RWPE1 (cell line): ENCODE results near the gene RBM6.
"Not testable (repeated sequence)": the region's sequence is repeated elsewhere in the genome, so short reads cannot be mapped to it uniquely, and the experiment has no call there.

Source experiments
- CTCF ChIA-PET: fragments of 350-600 bp; sonication (Branson Sonifier 250); formaldehyde crosslinking; extraction: SDS; loops from one replicate; lab custom pipeline; 2021; lab: Yijun Ruan, JAX
- POLR2A ChIA-PET: fragments of 400-600 bp; formaldehyde crosslinking; extraction: SDS; loops from one replicate; lab custom pipeline; 2020; ENCODE audit warnings: antibody characterized with exemption; ENCODE audit not compliant: low non-redundant PET; lab: Yijun Ruan, JAX
- DNase-seq: peaks from one replicate; pipeline ENCODE4 v3.0.0; 2012; ENCODE audit warnings: low spot score
- H3K27ac ChIP-seq: fragments of 450-650 bp; 2 replicates; pipeline ENCODE4 v1.5.1; 2017
- TF ChIP-seq, protein P1 (sequence below): fragments of 450-650 bp; conservative IDR thresholded peaks from 2 replicates; pipeline ENCODE4 v1.5.1; 2017; ENCODE audit warnings: low read depth, mild to moderate bottlenecking

The RBM6 gene

DNA sequence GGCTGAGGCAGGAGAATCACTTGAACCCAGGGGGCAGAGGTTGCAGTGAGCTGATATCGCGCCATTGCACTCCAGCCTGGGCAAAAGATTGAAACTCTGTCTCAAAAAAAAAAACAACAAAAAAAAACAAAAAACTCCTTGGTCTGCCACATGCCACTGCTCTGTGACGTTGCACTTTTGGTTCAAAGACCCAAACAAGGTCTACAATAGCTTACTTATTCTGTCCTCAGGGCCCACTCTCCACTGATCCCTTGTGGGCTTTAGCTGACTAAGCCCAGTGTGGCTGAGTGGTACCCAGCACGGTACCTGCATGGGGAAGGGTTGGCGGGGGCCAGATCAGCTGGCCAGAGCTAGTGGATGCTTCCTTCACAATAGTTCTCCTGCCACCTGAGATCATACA is 12.2 kb upstream of the RBM6 start:
- H3K27ac ChIP-seq = peak overlapping the region; percentile 83
- TF ChIP-seq, protein P1, sequence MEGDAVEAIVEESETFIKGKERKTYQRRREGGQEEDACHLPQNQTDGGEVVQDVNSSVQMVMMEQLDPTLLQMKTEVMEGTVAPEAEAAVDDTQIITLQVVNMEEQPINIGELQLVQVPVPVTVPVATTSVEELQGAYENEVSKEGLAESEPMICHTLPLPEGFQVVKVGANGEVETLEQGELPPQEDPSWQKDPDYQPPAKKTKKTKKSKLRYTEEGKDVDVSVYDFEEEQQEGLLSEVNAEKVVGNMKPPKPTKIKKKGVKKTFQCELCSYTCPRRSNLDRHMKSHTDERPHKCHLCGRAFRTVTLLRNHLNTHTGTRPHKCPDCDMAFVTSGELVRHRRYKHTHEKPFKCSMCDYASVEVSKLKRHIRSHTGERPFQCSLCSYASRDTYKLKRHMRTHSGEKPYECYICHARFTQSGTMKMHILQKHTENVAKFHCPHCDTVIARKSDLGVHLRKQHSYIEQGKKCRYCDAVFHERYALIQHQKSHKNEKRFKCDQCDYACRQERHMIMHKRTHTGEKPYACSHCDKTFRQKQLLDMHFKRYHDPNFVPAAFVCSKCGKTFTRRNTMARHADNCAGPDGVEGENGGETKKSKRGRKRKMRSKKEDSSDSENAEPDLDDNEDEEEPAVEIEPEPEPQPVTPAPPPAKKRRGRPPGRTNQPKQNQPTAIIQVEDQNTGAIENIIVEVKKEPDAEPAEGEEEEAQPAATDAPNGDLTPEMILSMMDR = no peak
- POLR2A ChIA-PET = no interaction called here
- CTCF ChIA-PET = interaction anchor here (0.5 kb wide), 1 partner anchor 122 kb away, joined by 4 read pairs; no protein-coding TSS in a partner anchor
- no peak for DNase-seq

DNA sequence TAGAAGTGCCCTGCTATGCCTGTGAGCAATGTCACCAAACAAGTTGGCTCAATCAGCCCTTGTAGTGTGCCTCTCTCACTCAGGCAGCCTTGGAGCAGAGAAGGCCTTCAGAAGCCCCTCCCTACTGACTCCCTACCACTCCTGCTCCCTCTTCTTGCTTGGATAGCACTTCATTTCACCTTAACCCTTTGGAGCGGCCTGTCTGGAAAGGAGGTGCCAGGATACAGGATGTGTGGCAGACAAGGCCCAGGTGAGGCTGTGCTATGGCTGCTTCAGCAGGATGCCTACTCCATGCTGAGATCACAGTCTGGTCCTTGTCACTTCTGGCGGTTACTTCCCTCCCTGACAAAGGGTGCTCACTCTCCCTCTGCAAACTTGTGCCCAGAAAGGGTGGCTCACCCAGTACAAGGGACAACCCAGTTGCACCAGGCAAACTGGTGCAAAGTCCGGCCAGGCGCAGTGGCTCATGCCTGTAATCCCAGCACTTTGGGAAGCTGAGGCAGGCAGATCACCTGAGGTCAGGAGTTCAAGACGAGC is 11.4 kb upstream of the RBM6 start:
- no peak for DNase-seq
- ChIA-PET CTCF (no interaction called here), POLR2A (no interaction called here)
- TF ChIP-seq, protein P1 = no peak
- peak overlapping the region; percentile 83 for H3K27ac ChIP-seq

DNA sequence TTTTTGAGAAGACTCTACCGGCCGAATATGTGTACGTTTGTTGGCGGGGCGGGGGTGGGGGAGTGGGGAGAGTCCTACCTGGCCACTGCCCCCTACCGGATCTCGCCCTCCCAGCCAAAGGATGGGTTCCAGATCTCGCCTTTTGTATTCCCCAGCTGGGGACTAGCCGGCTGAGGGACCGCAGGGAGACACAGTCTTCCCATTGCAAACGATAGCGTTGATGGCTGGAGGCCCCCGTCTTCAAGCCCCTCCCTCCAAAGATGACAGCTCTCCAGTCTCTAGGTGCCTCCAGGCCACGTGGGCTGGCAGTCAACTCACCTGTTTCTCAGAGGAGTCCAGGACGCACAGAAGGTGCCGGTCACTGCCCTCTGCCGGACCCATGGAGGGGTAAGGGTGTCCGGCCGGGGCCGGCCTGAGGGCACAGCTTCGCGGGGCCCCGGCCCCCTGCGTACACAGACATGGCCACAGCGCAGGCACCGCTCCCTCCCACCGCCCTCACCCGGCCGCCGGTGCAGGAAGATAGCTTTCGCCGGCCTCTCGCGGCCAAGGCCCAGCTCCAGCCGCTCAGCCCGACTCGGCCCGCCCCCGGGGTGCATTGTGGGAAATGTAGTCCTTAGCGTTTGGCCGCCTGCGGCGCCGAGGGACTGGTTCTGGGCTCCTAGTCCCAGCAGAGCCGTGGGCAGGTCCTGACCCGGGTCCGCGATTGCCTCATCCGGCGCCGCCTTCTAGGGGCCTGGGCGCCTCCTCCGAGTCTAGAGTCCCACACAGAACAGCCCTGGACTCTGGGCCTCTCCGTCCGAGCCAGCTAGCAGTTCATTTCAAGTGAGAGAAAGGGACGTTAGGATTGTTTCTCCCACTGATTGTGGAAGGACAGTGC is 10.4 kb upstream of the RBM6 start, which contains the start of gene MON1A:
Gene MON1A, minus strand, starts transcription at position 521 of the 877 bp plus-strand sequence. CDS start 16,465 bp downstream, outside the sequence.
- peak within 1 kb of the TSS; percentile 83 for H3K27ac ChIP-seq
- DNase-seq = peak; percentile 77
- TF ChIP-seq, protein P1 = peak; percentile 49
- POLR2A ChIA-PET = interaction anchor here (0.6 to 0.8 kb wide), 2 partner anchors 73 to 160 kb away, joined by 3 read pairs; partner anchors contain the start of genes RBM5 and TRAIP
- CTCF ChIA-PET = interaction anchor here (0.6 to 0.7 kb wide), 3 partner anchors 68 to 210 kb away, joined by 3 to 5 read pairs (median 3); partner anchors contain the start of gene AMIGO3

DNA sequence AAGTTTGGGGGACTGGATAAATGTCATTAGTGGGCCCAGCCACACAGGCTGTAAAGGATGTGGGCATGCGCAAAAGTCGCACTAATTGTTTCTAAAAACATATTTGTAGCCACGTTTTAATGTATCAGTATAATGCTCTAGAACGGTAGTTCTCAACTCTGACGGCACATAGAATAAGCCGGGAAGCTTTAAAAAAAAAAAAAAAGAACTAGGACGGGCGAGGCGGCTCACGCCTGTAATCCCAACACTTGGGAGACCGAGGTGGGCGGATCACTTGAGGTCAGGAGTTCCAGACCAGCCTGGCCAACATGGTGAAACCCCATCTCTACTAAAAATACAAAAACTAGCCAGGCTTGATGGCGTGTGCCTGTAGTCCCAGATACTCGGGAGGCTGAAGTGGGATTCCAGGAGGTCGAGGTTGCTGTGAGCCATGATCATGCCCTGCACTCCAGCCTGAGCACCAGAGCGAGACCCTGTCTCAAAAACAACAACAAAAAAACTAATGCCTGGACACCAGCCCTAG is 9.7 kb upstream of the RBM6 start:
- CTCF ChIA-PET = interaction anchor here (0.6 to 0.7 kb wide), 2 partner anchors 125 to 210 kb away, joined by 3 to 5 read pairs; partner anchors contain the start of gene AMIGO3
- POLR2A ChIA-PET = interaction anchor here (0.6 to 0.8 kb wide), 2 partner anchors 74 to 159 kb away, joined by 3 read pairs; partner anchors contain the start of genes RBM5 and TRAIP
- no peak for DNase-seq
- peak overlapping the region; percentile 83 for H3K27ac ChIP-seq
- TF ChIP-seq, protein P1 = no peak

DNA sequence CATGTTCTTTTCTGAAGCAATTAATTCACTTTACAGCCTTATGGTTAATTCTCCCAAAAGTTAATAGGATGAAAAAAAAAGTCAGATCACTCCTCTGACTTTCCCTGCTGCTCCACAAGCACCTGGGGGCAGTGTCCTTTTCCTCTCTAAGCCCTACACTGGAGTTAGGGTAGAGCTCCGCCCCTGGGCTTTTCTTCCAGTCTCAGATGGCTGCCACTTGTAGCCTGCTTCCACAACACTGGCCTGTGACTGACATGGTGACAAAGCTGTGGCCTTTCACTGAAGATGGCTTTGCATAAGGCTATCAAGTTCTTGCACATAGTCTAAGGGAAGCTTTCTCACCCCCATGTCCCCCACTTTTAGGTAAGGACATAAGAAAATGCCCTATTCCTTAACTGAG is 9.0 kb upstream of the RBM6 start:
- POLR2A ChIA-PET = no interaction called here
- H3K27ac ChIP-seq = no peak overlapping the region
- TF ChIP-seq, protein P1 = no peak
- CTCF ChIA-PET = no interaction called here
- no peak for DNase-seq

DNA sequence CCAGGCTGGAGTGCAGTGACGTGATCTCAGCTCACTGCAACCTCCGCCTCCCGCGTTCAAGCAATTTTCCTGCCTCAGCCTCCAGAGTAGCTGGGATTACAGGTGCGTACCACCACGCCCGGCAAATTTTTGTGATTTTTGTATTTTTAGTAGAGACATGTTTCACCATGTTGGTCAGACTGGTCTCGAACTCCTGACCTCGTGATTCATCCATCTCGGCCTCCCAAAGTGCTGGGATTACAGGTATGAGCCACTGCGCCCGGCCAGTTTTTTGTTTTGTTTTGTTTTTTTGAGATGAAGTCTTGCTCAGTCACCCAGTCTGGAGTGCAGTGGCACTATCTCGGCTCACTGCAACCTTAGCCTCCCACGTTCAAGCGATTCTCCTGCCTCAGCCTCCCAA is 7.7 kb upstream of the RBM6 start:
- POLR2A ChIA-PET, DNase-seq, H3K27ac ChIP-seq, CTCF ChIA-PET: not testable (repeated sequence)
